ENCODE data around the gene DGKQ. TPM values are rescaled to one million over a fixed set of nuclear protein-coding genes. Genes with fewer than 3 reads are reported as not detected.

DGKQ gene
- total RNA-seq, 4 donors from 2014 or later, result 1.2 to 12.7 (median 10.1) TPM

DNA sequence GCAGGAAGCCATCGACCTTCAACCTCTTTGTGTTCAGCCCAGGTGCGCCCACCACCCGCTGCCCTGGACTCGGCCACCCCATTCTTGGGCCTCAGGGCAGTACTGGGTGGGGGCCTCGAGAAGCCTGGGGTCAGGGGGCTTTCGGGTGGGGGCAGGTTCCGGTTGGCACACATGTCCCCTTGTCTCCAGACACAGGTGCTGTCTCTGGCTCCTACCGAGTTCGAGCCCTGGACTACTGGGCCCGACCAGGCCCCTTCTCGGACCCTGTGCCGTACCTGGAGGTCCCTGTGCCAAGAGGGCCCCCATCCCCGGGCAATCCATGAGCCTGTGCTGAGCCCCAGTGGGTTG lies 30.7 kb upstream of the DGKQ start:
- intact Hi-C loops (cut with DNase I; ENCODE audit: low total_unique reads), result no loop called here
- H3K9me3 ChIP-seq, result no peaks in the 10 kb centered on the region
- H3K27me3 ChIP-seq, result peaks cover 15 to 23% of the 10 kb centered on the region in 2 donors
- no peak for DNase-seq
- H3K4me1 ChIP-seq, result peaks cover 0 to 18% of the 10 kb centered on the region in 2 donors
- no peak overlapping the region for H3K27ac ChIP-seq
- TF ChIP-seq POLR2A (IDR thresholded peaks at IDR 0.05), result no peak
- TF ChIP-seq, protein P1, sequence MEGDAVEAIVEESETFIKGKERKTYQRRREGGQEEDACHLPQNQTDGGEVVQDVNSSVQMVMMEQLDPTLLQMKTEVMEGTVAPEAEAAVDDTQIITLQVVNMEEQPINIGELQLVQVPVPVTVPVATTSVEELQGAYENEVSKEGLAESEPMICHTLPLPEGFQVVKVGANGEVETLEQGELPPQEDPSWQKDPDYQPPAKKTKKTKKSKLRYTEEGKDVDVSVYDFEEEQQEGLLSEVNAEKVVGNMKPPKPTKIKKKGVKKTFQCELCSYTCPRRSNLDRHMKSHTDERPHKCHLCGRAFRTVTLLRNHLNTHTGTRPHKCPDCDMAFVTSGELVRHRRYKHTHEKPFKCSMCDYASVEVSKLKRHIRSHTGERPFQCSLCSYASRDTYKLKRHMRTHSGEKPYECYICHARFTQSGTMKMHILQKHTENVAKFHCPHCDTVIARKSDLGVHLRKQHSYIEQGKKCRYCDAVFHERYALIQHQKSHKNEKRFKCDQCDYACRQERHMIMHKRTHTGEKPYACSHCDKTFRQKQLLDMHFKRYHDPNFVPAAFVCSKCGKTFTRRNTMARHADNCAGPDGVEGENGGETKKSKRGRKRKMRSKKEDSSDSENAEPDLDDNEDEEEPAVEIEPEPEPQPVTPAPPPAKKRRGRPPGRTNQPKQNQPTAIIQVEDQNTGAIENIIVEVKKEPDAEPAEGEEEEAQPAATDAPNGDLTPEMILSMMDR (IDR thresholded peaks at IDR 0.05), result no peak
- no peaks in the 10 kb centered on the region for H3K36me3 ChIP-seq
- H3K4me3 ChIP-seq, result no peak overlapping the region

DNA sequence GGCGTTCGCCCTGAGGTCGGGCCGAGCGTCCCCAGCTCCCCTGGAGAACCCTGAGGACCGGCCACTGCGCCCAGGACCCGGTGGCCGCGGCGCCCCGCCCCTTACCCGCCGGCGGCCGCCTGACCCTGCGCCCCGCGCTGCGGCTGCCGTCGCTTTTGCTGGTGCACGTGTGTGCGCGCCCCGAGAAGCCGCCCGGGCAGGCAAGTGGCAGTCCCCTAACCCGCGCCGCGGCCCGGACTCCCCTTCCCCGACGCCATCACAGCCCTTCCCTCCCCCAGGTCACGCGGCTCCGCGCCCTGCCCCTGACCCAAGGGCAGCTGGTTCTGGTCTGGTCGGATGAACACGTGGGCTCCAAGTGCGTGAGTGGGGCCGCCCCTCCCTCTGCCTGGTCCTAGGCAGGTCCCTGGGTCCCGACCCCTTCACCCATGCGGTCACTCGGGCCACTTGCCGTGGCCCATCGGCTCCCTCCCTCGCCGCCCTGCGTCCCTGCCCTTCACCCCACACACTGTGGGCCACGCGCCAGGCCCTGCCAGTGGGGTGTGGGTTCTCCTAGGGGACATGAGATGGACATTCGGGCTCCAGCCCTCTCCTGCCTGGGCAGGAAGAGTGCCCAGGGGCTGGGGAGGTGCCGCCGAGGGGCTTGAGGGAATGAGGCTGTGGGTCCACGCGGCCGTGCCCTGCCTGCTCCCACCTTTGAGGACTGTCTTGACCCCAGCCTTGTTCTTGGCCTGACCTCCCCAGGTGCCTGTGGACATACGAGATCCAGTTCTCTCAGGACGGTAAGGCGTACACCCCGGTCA lies 30.1 kb upstream of the DGKQ start:
- H3K4me3 ChIP-seq, result no peak overlapping the region
- TF ChIP-seq, protein P1 (IDR thresholded peaks at IDR 0.05), result no peak
- no peak for TF ChIP-seq POLR2A (IDR thresholded peaks at IDR 0.05)
- H3K9me3 ChIP-seq, result no peaks in the 10 kb centered on the region
- H3K27me3 ChIP-seq, result peaks cover 15 to 23% of the 10 kb centered on the region in 2 donors
- no peak for DNase-seq
- peaks cover 0 to 14% of the 10 kb centered on the region in 2 donors for H3K4me1 ChIP-seq
- intact Hi-C loops (cut with DNase I; ENCODE audit: low total_unique reads), result no loop called here
- H3K36me3 ChIP-seq, result no peaks in the 10 kb centered on the region
- H3K27ac ChIP-seq, result no peak overlapping the region

DNA sequence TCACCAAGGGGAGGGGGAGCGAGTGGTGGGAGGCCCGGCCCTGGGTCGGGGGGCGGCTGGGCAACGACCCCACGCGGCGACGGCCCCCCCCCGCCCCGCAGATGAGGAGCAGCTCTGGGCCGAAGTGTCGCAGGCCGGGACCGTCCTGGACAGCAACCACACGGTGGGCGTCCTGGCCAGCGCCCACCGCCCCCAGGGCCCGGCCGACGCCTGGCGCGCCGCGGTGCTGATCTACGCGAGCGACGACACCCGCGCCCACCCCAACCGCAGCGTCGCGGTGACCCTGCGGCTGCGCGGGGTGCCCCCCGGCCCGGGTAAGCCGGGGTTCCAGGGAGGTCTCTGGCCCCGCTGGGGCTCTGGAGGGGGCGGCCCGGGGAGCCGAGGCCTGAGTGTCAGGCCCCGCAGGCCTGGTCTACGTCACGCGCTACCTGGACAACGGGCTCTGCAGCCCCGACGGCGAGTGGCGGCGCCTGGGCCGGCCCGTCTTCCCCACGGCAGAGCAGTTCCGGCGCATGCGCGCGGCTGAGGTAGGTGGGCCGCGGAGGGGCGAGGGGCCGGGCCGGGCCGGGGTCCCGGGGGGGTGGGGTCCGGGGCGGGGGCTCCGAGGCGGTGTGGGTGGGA lies 29.4 kb upstream of the DGKQ start:
- intact Hi-C loops (cut with DNase I; ENCODE audit: low total_unique reads), result no loop called here
- Histone ChIP-seq H3K4me3 (no peak overlapping the region), H3K27ac (no peak overlapping the region), H3K4me1 (peaks cover 0 to 20% of the 10 kb centered on the region in 2 donors), H3K27me3 (peaks cover 15 to 28% of the 10 kb centered on the region in 2 donors), H3K9me3 (no peaks in the 10 kb centered on the region), H3K36me3 (no peaks in the 10 kb centered on the region)
- TF ChIP-seq, protein P1 (IDR thresholded peaks at IDR 0.05), result no peak
- no peak for TF ChIP-seq POLR2A (IDR thresholded peaks at IDR 0.05)
- no peak for DNase-seq

DNA sequence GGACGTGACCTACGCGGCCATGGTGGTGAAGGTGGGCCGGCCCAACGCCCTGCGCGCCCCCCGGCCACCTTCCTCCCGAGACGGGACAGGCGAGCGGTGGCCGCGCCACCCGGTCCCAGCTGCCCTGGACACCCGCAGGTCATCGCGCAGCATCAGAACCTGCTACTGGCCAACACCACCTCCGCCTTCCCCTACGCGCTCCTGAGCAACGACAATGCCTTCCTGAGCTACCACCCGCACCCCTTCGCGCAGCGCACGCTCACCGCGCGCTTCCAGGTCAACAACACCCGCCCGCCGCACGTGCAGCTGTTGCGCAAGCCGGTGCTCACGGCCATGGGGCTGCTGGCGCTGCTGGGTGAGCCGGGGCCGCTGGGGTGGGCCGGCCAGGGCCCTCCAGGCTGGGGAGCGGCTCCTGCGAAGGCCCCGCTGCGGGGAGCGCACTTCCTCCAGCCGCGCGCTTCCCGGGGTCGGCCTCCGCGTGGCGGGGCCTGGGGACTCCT lies 28.8 kb upstream of the DGKQ start:
- Histone ChIP-seq H3K27ac (no peak overlapping the region), H3K9me3 (no peaks in the 10 kb centered on the region), H3K27me3 (peaks cover 15 to 32% of the 10 kb centered on the region in 2 donors), H3K4me3 (no peak overlapping the region), H3K4me1 (peaks cover 0 to 26% of the 10 kb centered on the region in 2 donors), H3K36me3 (no peaks in the 10 kb centered on the region)
- peak; percentile 50 to 54 for DNase-seq
- no peak for TF ChIP-seq POLR2A (IDR thresholded peaks at IDR 0.05)
- TF ChIP-seq, protein P1 (IDR thresholded peaks at IDR 0.05), result no peak
- intact Hi-C loops (cut with DNase I; ENCODE audit: low total_unique reads), result no loop called here

DNA sequence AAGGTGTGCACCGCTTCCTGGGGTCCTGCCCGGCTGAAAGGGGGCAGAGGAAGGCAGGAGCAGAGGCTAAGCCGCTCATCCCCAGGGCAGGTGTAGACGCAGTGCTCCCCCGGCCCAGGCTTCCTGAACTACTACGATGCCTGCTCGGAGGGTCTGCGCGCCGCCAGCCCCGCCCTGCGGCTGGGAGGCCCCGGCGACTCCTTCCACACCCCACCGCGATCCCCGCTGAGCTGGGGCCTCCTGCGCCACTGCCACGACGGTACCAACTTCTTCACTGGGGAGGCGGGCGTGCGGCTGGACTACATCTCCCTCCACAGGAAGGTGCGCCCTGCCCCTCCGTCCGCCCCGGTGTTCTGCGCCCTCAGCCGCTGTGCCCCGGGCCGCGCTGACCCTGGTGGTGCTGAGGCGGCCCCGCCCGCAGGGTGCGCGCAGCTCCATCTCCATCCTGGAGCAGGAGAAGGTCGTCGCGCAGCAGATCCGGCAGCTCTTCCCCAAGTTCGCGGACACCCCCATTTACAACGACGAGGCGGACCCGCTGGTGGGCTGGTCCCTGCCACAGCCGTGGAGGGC lies 28.3 kb upstream of the DGKQ start:
- Histone ChIP-seq H3K4me3 (no peak overlapping the region), H3K4me1 (peaks cover 0 to 29% of the 10 kb centered on the region in 2 donors), H3K27ac (no peak overlapping the region), H3K9me3 (no peaks in the 10 kb centered on the region), H3K36me3 (no peaks in the 10 kb centered on the region), H3K27me3 (peaks cover 15 to 32% of the 10 kb centered on the region in 2 donors)
- TF ChIP-seq, protein P1 (IDR thresholded peaks at IDR 0.05), result no peak
- TF ChIP-seq POLR2A (IDR thresholded peaks at IDR 0.05), result no peak
- no peak for DNase-seq
- intact Hi-C loops (cut with DNase I; ENCODE audit: low total_unique reads), result no loop called here
